ENCODE measurements around the gene C5orf46. TPM values are rescaled to one million over a fixed set of nuclear protein-coding genes. Genes with fewer than 3 reads are reported as not detected.

The C5orf46 gene
- total and polyA plus RNA-seq, 4 donors = not detected

- H3K36me3 ChIP-seq (ENCODE audit: control insufficient read depth, insufficient read depth, low read length) = no peaks in the 10 kb centered on the region
- no peaks in the 10 kb centered on the region for H3K9me3 ChIP-seq (ENCODE audit: control insufficient read depth, insufficient read depth, low read length)
- H3K4me3 ChIP-seq (ENCODE audit: low read depth, low read length) = no peak overlapping the region
- 67% methylated on average over 1 of the region's 2 CpGs for WGBS (ENCODE audit: insufficient coverage)
- no peak for DNase-seq (ENCODE audit: low read depth in 4 of 6, low spot score in 6 of 6)
- H3K27me3 ChIP-seq (ENCODE audit: control insufficient read depth, insufficient read depth, low read length) = no peaks in the 10 kb centered on the region
- H3K4me1 ChIP-seq (ENCODE audit: control insufficient read depth, insufficient read depth, low read length) = no peaks in the 10 kb centered on the region
- no peak overlapping the region for H3K27ac ChIP-seq (ENCODE audit: low read depth, low read length)
These were observed 14.8 kb upstream of the C5orf46 start for GRCh38 chr5:147921136-147921535.

- no peak for DNase-seq (ENCODE audit: low read depth in 4 of 6, low spot score in 6 of 6)
- H3K27ac ChIP-seq (ENCODE audit: low read depth, low read length) = no peak overlapping the region
- no peaks in the 10 kb centered on the region for H3K36me3 ChIP-seq (ENCODE audit: control insufficient read depth, insufficient read depth, low read length)
- no peaks in the 10 kb centered on the region for H3K27me3 ChIP-seq (ENCODE audit: control insufficient read depth, insufficient read depth, low read length)
- no peak overlapping the region for H3K4me3 ChIP-seq (ENCODE audit: low read depth, low read length)
- H3K4me1 ChIP-seq (ENCODE audit: control insufficient read depth, insufficient read depth, low read length) = no peaks in the 10 kb centered on the region
- no peaks in the 10 kb centered on the region for H3K9me3 ChIP-seq (ENCODE audit: control insufficient read depth, insufficient read depth, low read length)
- 93% methylated on average over 4 of the region's 4 CpGs for WGBS (ENCODE audit: insufficient coverage)
These were observed 14.2 kb upstream of the C5orf46 start for GRCh38 chr5:147920420-147921030.

GRCh38 chr5:147918899-147919298 lies 12.6 kb upstream of the C5orf46 start:
- H3K4me1 ChIP-seq (ENCODE audit: control insufficient read depth, insufficient read depth, low read length) = no peaks in the 10 kb centered on the region
- no CpG with 5 or more reads among the region's 3 CpGs for WGBS (ENCODE audit: insufficient coverage)
- H3K27ac ChIP-seq (ENCODE audit: low read depth, low read length) = no peak overlapping the region
- H3K36me3 ChIP-seq (ENCODE audit: control insufficient read depth, insufficient read depth, low read length) = no peaks in the 10 kb centered on the region
- DNase-seq (ENCODE audit: low read depth in 4 of 6, low spot score in 6 of 6) = peak in 1 of 6 donors; percentile 65
- H3K27me3 ChIP-seq (ENCODE audit: control insufficient read depth, insufficient read depth, low read length) = no peaks in the 10 kb centered on the region
- H3K4me3 ChIP-seq (ENCODE audit: low read depth, low read length) = no peak overlapping the region
- H3K9me3 ChIP-seq (ENCODE audit: control insufficient read depth, insufficient read depth, low read length) = no peaks in the 10 kb centered on the region

GRCh38 chr5:147918101-147918685 lies 11.9 kb upstream of the C5orf46 start:
- no peak for DNase-seq (ENCODE audit: low read depth in 4 of 6, low spot score in 6 of 6)
- no CpG with 5 or more reads among the region's 2 CpGs for WGBS (ENCODE audit: insufficient coverage)
- no peaks in the 10 kb centered on the region for H3K4me1 ChIP-seq (ENCODE audit: control insufficient read depth, insufficient read depth, low read length)
- H3K27me3 ChIP-seq (ENCODE audit: control insufficient read depth, insufficient read depth, low read length) = no peaks in the 10 kb centered on the region
- H3K27ac ChIP-seq (ENCODE audit: low read depth, low read length) = no peak overlapping the region
- no peak overlapping the region for H3K4me3 ChIP-seq (ENCODE audit: low read depth, low read length)
- no peaks in the 10 kb centered on the region for H3K9me3 ChIP-seq (ENCODE audit: control insufficient read depth, insufficient read depth, low read length)
- no peaks in the 10 kb centered on the region for H3K36me3 ChIP-seq (ENCODE audit: control insufficient read depth, insufficient read depth, low read length)

- no peaks in the 10 kb centered on the region for H3K4me1 ChIP-seq (ENCODE audit: control insufficient read depth, insufficient read depth, low read length)
- no peaks in the 10 kb centered on the region for H3K36me3 ChIP-seq (ENCODE audit: control insufficient read depth, insufficient read depth, low read length)
- no peaks in the 10 kb centered on the region for H3K27me3 ChIP-seq (ENCODE audit: control insufficient read depth, insufficient read depth, low read length)
- no peak overlapping the region for H3K4me3 ChIP-seq (ENCODE audit: low read depth, low read length)
- no peaks in the 10 kb centered on the region for H3K9me3 ChIP-seq (ENCODE audit: control insufficient read depth, insufficient read depth, low read length)
- DNase-seq (ENCODE audit: low read depth in 4 of 6, low spot score in 6 of 6) = no peak
- whole genome bisulfite sequencing (ENCODE audit: insufficient coverage) = no CpG with 5 or more reads among the region's 3 CpGs
- no peak overlapping the region for H3K27ac ChIP-seq (ENCODE audit: low read depth, low read length)
These were observed 7.4 kb upstream of the C5orf46 start for GRCh38 chr5:147913786-147914185.

GRCh38 chr5:147912011-147912410 lies 5.7 kb upstream of the C5orf46 start:
- H3K27me3 ChIP-seq (ENCODE audit: control insufficient read depth, insufficient read depth, low read length) = no peaks in the 10 kb centered on the region
- H3K9me3 ChIP-seq (ENCODE audit: control insufficient read depth, insufficient read depth, low read length) = no peaks in the 10 kb centered on the region
- no peak for DNase-seq (ENCODE audit: low read depth in 4 of 6, low spot score in 6 of 6)
- no peaks in the 10 kb centered on the region for H3K4me1 ChIP-seq (ENCODE audit: control insufficient read depth, insufficient read depth, low read length)
- no peak overlapping the region for H3K4me3 ChIP-seq (ENCODE audit: low read depth, low read length)
- no CpG with 5 or more reads among the region's 1 CpG for WGBS (ENCODE audit: insufficient coverage)
- no peaks in the 10 kb centered on the region for H3K36me3 ChIP-seq (ENCODE audit: control insufficient read depth, insufficient read depth, low read length)
- no peak overlapping the region for H3K27ac ChIP-seq (ENCODE audit: low read depth, low read length)

GRCh38 chr5:147911427-147911826 lies 5.1 kb upstream of the C5orf46 start:
- DNase-seq (ENCODE audit: low read depth in 4 of 6, low spot score in 6 of 6) = peak in 2 of 6 donors; percentile 20 to 79
- Histone ChIP-seq H3K4me3 (ENCODE audit: low read depth, low read length) (no peak overlapping the region), H3K27me3 (ENCODE audit: control insufficient read depth, insufficient read depth, low read length) (no peaks in the 10 kb centered on the region), H3K9me3 (ENCODE audit: control insufficient read depth, insufficient read depth, low read length) (no peaks in the 10 kb centered on the region), H3K27ac (ENCODE audit: low read depth, low read length) (no peak overlapping the region), H3K4me1 (ENCODE audit: control insufficient read depth, insufficient read depth, low read length) (no peaks in the 10 kb centered on the region), H3K36me3 (ENCODE audit: control insufficient read depth, insufficient read depth, low read length) (no peaks in the 10 kb centered on the region)
- WGBS (ENCODE audit: insufficient coverage) = 42% methylated on average over 4 of the region's 6 CpGs

- H3K36me3 ChIP-seq (ENCODE audit: control insufficient read depth, insufficient read depth, low read length) = no peaks in the 10 kb centered on the region
- DNase-seq (ENCODE audit: low read depth in 4 of 6, low spot score in 6 of 6) = peak in 1 of 6 donors; percentile 70
- WGBS (ENCODE audit: insufficient coverage) = 85% methylated on average over 4 of the region's 4 CpGs
- no peaks in the 10 kb centered on the region for H3K4me1 ChIP-seq (ENCODE audit: control insufficient read depth, insufficient read depth, low read length)
- no peak overlapping the region for H3K27ac ChIP-seq (ENCODE audit: low read depth, low read length)
- no peak overlapping the region for H3K4me3 ChIP-seq (ENCODE audit: low read depth, low read length)
- H3K9me3 ChIP-seq (ENCODE audit: control insufficient read depth, insufficient read depth, low read length) = no peaks in the 10 kb centered on the region
- no peaks in the 10 kb centered on the region for H3K27me3 ChIP-seq (ENCODE audit: control insufficient read depth, insufficient read depth, low read length)
These were observed 2.2 kb downstream of the C5orf46 start for GRCh38 chr5:147904110-147904509.

GRCh38 chr5:147902609-147903115 lies 3.7 kb downstream of the C5orf46 start:
- Histone ChIP-seq H3K36me3 (ENCODE audit: control insufficient read depth, insufficient read depth, low read length) (no peaks in the 10 kb centered on the region), H3K4me3 (ENCODE audit: low read depth, low read length) (no peak overlapping the region), H3K27me3 (ENCODE audit: control insufficient read depth, insufficient read depth, low read length) (no peaks in the 10 kb centered on the region), H3K9me3 (ENCODE audit: control insufficient read depth, insufficient read depth, low read length) (no peaks in the 10 kb centered on the region), H3K27ac (ENCODE audit: low read depth, low read length) (no peak overlapping the region), H3K4me1 (ENCODE audit: control insufficient read depth, insufficient read depth, low read length) (no peaks in the 10 kb centered on the region)
- DNase-seq (ENCODE audit: low read depth in 4 of 6, low spot score in 6 of 6) = no peak

GRCh38 chr5:147901599-147902039 lies 4.7 kb downstream of the C5orf46 start:
- Histone ChIP-seq H3K27me3 (ENCODE audit: control insufficient read depth, insufficient read depth, low read length) (no peaks in the 10 kb centered on the region), H3K9me3 (ENCODE audit: control insufficient read depth, insufficient read depth, low read length) (no peaks in the 10 kb centered on the region), H3K4me3 (ENCODE audit: low read depth, low read length) (no peak overlapping the region), H3K27ac (ENCODE audit: low read depth, low read length) (no peak overlapping the region), H3K4me1 (ENCODE audit: control insufficient read depth, insufficient read depth, low read length) (no peaks in the 10 kb centered on the region), H3K36me3 (ENCODE audit: control insufficient read depth, insufficient read depth, low read length) (no peaks in the 10 kb centered on the region)
- no peak for DNase-seq (ENCODE audit: low read depth in 4 of 6, low spot score in 6 of 6)
- WGBS (ENCODE audit: insufficient coverage) = 74% methylated on average over 7 of the region's 12 CpGs

Measured in spinal cord (tissue), 10 donors.